CD14-positive monocyte (primary cell): ENCODE results near the gene GRID2. TPM values are rescaled to one million over a fixed set of nuclear protein-coding genes. Genes with fewer than 3 reads are reported as not detected.
"Not testable (repeated sequence)": the region's sequence is repeated elsewhere in the genome, so short reads cannot be mapped to it uniquely, and the experiment has no call there.

Experiments
- DNase-seq, 3 donors: peaks; one replicate each; pipeline ENCODE4 v3.0.0-alpha.2; 2011 to 2022
- H2AFZ ChIP-seq: 2 replicates; pipeline ENCODE4 v1.6.0; 2012; ENCODE audit warnings: mild to moderate bottlenecking, low read depth, low read length, inconsistent platforms; ENCODE audit not compliant: insufficient read depth, poor library complexity, severe bottlenecking
- H3K27ac ChIP-seq, 2 donors: 1 replicate in 1 of 2; 2 replicates in 1 of 2; pipeline ENCODE4 v1.5.1; 2012 to 2013; ENCODE audit warnings: low read length in 2 of 2, control low read depth in 1 of 2, inconsistent platforms in 1 of 2, low read depth in 1 of 2, mild to moderate bottlenecking in 1 of 2
- H3K27me3 ChIP-seq, 2 donors: one replicate each; pipeline versions ENCODE4 v1.6.0 to v1.6.1; 2011 to 2013; ENCODE audit warnings: low read length in 2 of 2; ENCODE audit not compliant: control insufficient read depth in 2 of 2, insufficient read depth in 2 of 2
- H3K36me3 ChIP-seq, 2 donors: replicated peaks in 1 of 2; 1 replicate in 1 of 2; 2 replicates in 1 of 2; pipeline versions ENCODE4 v1.5.1 to v1.6.1; 2012 to 2013; ENCODE audit warnings: low read length in 2 of 2, control low read depth in 1 of 2, inconsistent platforms in 1 of 2, mild to moderate bottlenecking in 1 of 2; ENCODE audit not compliant: insufficient read depth in 2 of 2, control insufficient read depth in 1 of 2
- H3K4me1 ChIP-seq, 2 donors: 1 replicate in 1 of 2; 2 replicates in 1 of 2; pipeline versions ENCODE4 v1.5.1 to v1.6.1; 2012 to 2013; ENCODE audit warnings: low read length in 2 of 2, control low read depth in 1 of 2, inconsistent platforms in 1 of 2, mild to moderate bottlenecking in 1 of 2, moderate library complexity in 1 of 2; ENCODE audit not compliant: insufficient read depth in 2 of 2, control insufficient read depth in 1 of 2
- H3K4me2 ChIP-seq: replicated peaks from 2 replicates; pipeline ENCODE3; 2012; ENCODE audit warnings: low read length, moderate library complexity, mild to moderate bottlenecking; ENCODE audit not compliant: poor library complexity, severe bottlenecking; ENCODE audit errors: extremely low read depth
- H3K4me3 ChIP-seq, 3 experiments: fragments of 200-600 bp in 1 of 3; sonication (generic) in 1 of 3; replicated peaks in 1 of 3; 1 replicate in 2 of 3; 2 replicates in 1 of 3; pipeline ENCODE4 v1.5.1; 2011 to 2013; ENCODE audit warnings: low read length in 3 of 3, mild to moderate bottlenecking in 3 of 3, control low read depth in 2 of 3, low read depth in 2 of 3, inconsistent platforms in 1 of 3, moderate library complexity in 1 of 3
- H3K79me2 ChIP-seq: 2 replicates; pipeline ENCODE4 v1.6.0; 2012; ENCODE audit warnings: mild to moderate bottlenecking, control low read depth, inconsistent platforms, low read length, moderate library complexity; ENCODE audit not compliant: insufficient read depth
- H3K9ac ChIP-seq: 2 replicates; pipeline ENCODE4 v1.6.0; 2017; ENCODE audit warnings: low read length, mild to moderate bottlenecking; ENCODE audit not compliant: insufficient read depth, poor library complexity, severe bottlenecking
- H3K9me3 ChIP-seq, 2 donors: replicated peaks in 1 of 2; 1 replicate in 1 of 2; 2 replicates in 1 of 2; pipeline versions ENCODE4 v1.5.1 to v1.6.1; 2012 to 2013; ENCODE audit warnings: low read length in 2 of 2, control low read depth in 1 of 2; ENCODE audit not compliant: control insufficient read depth in 1 of 2, insufficient read depth in 1 of 2
- H4K20me1 ChIP-seq: 2 replicates; pipeline ENCODE4 v1.6.0; 2012; ENCODE audit warnings: mild to moderate bottlenecking, low read length, control low read depth, moderate library complexity; ENCODE audit not compliant: insufficient read depth
- H3K27ac Mint-ChIP-seq, 7 donors: one replicate each; pipeline ENCODE4 v1.8.0; 2020; ENCODE audit warnings: mild to moderate bottlenecking in 7 of 7, mixed read lengths in 7 of 7, moderate library complexity in 6 of 7, inconsistent platforms in 2 of 7
- H3K27me3 Mint-ChIP-seq, 3 donors: one replicate each; pipeline ENCODE4 v1.8.0; 2021 to 2022; ENCODE audit warnings: low read depth in 3 of 3, mild to moderate bottlenecking in 3 of 3, mixed read lengths in 3 of 3, moderate library complexity in 3 of 3, inconsistent platforms in 1 of 3
- H3K36me3 Mint-ChIP-seq, 2 donors: one replicate each; pipeline ENCODE4 v1.8.0; 2020; ENCODE audit warnings: mixed read lengths in 2 of 2, inconsistent platforms in 1 of 2, mild to moderate bottlenecking in 1 of 2
- H3K4me1 Mint-ChIP-seq: one replicate; pipeline ENCODE4 v1.8.0; 2020; ENCODE audit warnings: mild to moderate bottlenecking, mixed read lengths
- H3K4me3 Mint-ChIP-seq, 2 donors: one replicate each; pipeline ENCODE4 v1.8.0; 2020; ENCODE audit warnings: mild to moderate bottlenecking in 2 of 2, mixed read lengths in 2 of 2, moderate library complexity in 1 of 2
- H3K9me3 Mint-ChIP-seq, 7 donors: one replicate each; pipeline ENCODE4 v1.8.0; 2020 to 2022; ENCODE audit warnings: mixed read lengths in 7 of 7, mild to moderate bottlenecking in 6 of 7, moderate library complexity in 6 of 7, inconsistent platforms in 2 of 7
- CTCF ChIP-seq: fragments of 200-600 bp; IDR thresholded peaks from one replicate; pipeline ENCODE4 v1.8.0; 2022; ENCODE audit warnings: antibody characterized with exemption, mild to moderate bottlenecking
- WGBS: methylation state at CpG from one replicate; pipeline ENCODE4 v1.1.5; 2013; ENCODE audit warnings: missing lambda C conversion rate; ENCODE audit not compliant: insufficient coverage; 5-methylcytosine and 5-hydroxymethylcytosine counted together
- intact Hi-C, 2 donors: fragments of 100-400 bp; cut with micrococcal nuclease; formaldehyde crosslinking; loops; one replicate each; pipeline versions ENCODE4 v1.15.0 to v1.15.1; 2023
- polyA plus RNA-seq, 3 donors: library from polyadenylated mRNA; depleted of rRNA in 1 of 3; unstranded in 2 of 3; stranded (reverse) in 1 of 3; fragments of 300-500 nt in 2 of 3; fragments of >200 nt in 1 of 3; fragmentation: Illumina TruSeq in 2 of 3; gene quantifications; 1 replicate in 2 of 3; 2 replicates in 1 of 3; pipeline ENCODE4 v1.2.3, GENCODE V29; 2012 to 2021

The GRID2 gene
- polyA plus RNA-seq, 3 donors, result not detected

DNA sequence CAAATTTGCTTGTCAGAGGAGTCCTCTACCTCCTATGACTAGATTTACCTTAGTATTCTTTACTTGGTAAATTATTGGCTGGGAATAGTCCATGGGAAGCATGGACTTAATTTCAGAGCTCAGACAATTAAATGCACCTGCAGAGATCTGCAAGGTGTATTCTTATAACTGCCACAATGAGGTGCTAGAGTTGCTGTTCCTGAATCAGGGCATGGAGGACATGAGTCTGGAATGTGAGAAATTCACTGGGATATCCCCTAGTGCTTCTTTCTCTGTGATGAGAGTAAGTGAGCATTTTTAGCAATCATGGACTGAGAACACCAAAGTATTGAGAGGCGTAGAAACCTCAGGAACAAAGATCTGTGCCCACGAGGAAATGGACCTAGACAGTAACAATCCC is 32.9 kb upstream of the GRID2 start:
- H3K9me3 ChIP-seq, result no peaks in the 10 kb centered on the region
- Mint-ChIP-seq H3K9me3 (peaks cover 0 to 3% (median 0%) of the 10 kb centered on the region in 7 donors), H3K27ac (no peak overlapping the region), H3K4me1 (no peaks in the 10 kb centered on the region), H3K4me3 (no peak overlapping the region), H3K36me3 (no peaks in the 10 kb centered on the region), H3K27me3 (peaks cover 0 to 2% (median 1%) of the 10 kb centered on the region in 3 donors)
- H3K36me3 ChIP-seq, result no peaks in the 10 kb centered on the region
- H4K20me1 ChIP-seq, result no peaks in the 10 kb centered on the region
- H3K27ac ChIP-seq, result no peak overlapping the region
- no peak overlapping the region for H3K9ac ChIP-seq
- H3K4me2 ChIP-seq, result no peak overlapping the region
- 100% methylated on average over 1 of the region's 2 CpGs for WGBS
- no peak overlapping the region for H3K4me3 ChIP-seq
- no peaks in the 10 kb centered on the region for H3K79me2 ChIP-seq
- no peak overlapping the region for H2AFZ ChIP-seq
- no peak for DNase-seq
- no peak for TF ChIP-seq CTCF
- H3K4me1 ChIP-seq, result no peaks in the 10 kb centered on the region
- H3K27me3 ChIP-seq, result no peaks in the 10 kb centered on the region
- intact Hi-C loops, result no loop called here

DNA sequence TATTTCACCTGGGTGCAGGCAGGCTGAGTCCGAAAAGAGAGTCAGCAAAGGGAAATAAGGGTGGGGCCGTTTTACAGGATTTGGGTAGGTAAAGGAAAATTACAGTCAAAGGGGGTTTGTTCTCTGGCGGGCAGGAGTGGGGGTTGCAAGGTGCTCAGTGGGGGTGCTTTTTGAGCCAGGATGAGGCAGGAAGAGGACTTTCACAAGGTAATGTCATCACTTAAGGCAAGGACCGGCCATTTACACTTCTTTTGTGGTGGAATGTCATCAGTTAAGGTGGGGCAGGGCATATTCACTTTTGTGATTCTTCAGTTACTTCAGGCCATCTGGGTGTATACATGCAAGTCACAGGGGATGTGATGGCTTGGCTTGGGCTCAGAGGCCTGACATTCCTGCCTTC is 32.2 kb upstream of the GRID2 start:
- intact Hi-C loops, DNase-seq, H3K9ac ChIP-seq, H3K4me3 ChIP-seq, H3K36me3 Mint-ChIP-seq, H2AFZ ChIP-seq, H3K27me3 ChIP-seq, H3K4me1 ChIP-seq, H3K27me3 Mint-ChIP-seq, H3K9me3 ChIP-seq, H3K27ac Mint-ChIP-seq, H3K79me2 ChIP-seq, H3K4me2 ChIP-seq, H3K9me3 Mint-ChIP-seq, H3K36me3 ChIP-seq, H3K4me3 Mint-ChIP-seq, H4K20me1 ChIP-seq, H3K27ac ChIP-seq, H3K4me1 Mint-ChIP-seq: not testable (repeated sequence)
- no CpG with 5 or more reads among the region's 4 CpGs for WGBS

DNA sequence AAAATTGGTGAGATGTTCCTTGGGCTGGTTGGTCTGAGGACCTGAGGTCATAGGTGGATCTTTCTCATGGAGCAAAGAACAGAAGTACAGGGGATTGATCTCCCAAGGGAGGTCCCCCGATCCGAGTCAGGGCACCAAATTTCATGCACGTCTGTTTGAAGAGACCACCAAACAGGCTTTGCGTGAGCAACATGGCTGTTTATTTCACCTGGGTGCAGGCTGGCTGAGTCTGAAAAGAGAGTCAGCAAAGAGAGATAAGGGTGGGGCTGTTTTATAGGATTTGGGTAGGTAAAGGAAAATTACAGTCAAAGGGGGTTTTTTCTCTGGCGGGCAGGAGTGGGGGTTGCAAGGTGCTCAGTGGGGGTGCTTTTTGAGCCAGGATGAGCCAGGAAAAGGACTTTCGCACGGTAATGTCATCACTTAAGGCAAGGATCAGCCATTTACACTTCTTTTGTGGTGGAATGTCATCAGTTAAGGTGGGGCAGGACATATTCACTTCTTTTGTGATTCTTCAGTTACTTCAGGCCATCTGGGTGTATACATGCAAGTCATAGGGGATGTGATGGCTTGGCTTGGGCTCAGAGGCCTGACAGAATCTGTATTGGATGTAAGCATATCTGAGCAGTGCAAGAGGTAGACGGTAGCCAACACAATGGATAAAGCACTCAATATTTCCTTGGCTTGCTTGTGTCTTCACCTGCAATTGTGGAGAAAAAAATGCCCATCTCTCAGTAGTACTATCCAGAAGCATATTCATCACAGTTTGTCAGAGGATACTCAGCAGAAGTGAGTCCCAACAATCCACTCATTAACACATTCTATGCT is 26.5 kb upstream of the GRID2 start:
- H3K9ac ChIP-seq, H3K4me3 ChIP-seq, H3K9me3 ChIP-seq, H3K27ac ChIP-seq, H3K36me3 Mint-ChIP-seq, H3K27ac Mint-ChIP-seq, H3K27me3 Mint-ChIP-seq, H3K4me2 ChIP-seq, H3K27me3 ChIP-seq, H3K4me1 Mint-ChIP-seq, H2AFZ ChIP-seq, H3K4me1 ChIP-seq, H3K4me3 Mint-ChIP-seq, H3K79me2 ChIP-seq, H3K9me3 Mint-ChIP-seq, H3K36me3 ChIP-seq, intact Hi-C loops, H4K20me1 ChIP-seq, DNase-seq: not testable (repeated sequence)
- 98% methylated on average over 4 of the region's 8 CpGs for WGBS
